Stomach (tissue), 4 donors: ENCODE results near the gene WRAP53.

Source experiments
- EP300 ChIP-seq: sonication (generic); formaldehyde crosslinking; IDR thresholded peaks from one replicate; pipeline ENCODE4 v1.6.1; 2017; ENCODE audit warnings: antibody characterized with exemption
- POLR2A ChIP-seq, 4 donors: fragments of 450-650 bp; IDR thresholded peaks; one replicate each; pipeline ENCODE4 v1.6.1; 2016; ENCODE audit warnings: antibody characterized with exemption in 4 of 4, control low read depth in 2 of 4, mild to moderate bottlenecking in 1 of 4, moderate library complexity in 1 of 4
- POLR2AphosphoS5 ChIP-seq, 3 donors: sonication (generic); formaldehyde crosslinking; IDR thresholded peaks; one replicate each; pipeline ENCODE4 v1.6.1; 2016; ENCODE audit warnings: antibody characterized with exemption in 3 of 3
- TF ChIP-seq, protein P1 (sequence below), 7 experiments: fragments of 450-650 bp in 4 of 7; fragments of 200-600 bp in 3 of 7; sonication (generic) in 3 of 7; IDR thresholded peaks; one replicate each; pipeline ENCODE4 v1.5.1; 2016 to 2019; ENCODE audit warnings: antibody characterized with exemption in 7 of 7, control low read depth in 2 of 7, mild to moderate bottlenecking in 1 of 7

- TF ChIP-seq, protein P1, sequence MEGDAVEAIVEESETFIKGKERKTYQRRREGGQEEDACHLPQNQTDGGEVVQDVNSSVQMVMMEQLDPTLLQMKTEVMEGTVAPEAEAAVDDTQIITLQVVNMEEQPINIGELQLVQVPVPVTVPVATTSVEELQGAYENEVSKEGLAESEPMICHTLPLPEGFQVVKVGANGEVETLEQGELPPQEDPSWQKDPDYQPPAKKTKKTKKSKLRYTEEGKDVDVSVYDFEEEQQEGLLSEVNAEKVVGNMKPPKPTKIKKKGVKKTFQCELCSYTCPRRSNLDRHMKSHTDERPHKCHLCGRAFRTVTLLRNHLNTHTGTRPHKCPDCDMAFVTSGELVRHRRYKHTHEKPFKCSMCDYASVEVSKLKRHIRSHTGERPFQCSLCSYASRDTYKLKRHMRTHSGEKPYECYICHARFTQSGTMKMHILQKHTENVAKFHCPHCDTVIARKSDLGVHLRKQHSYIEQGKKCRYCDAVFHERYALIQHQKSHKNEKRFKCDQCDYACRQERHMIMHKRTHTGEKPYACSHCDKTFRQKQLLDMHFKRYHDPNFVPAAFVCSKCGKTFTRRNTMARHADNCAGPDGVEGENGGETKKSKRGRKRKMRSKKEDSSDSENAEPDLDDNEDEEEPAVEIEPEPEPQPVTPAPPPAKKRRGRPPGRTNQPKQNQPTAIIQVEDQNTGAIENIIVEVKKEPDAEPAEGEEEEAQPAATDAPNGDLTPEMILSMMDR (IDR thresholded peaks at IDR 0.05), result no peak
- TF ChIP-seq POLR2A (IDR thresholded peaks at IDR 0.05) (no peak), EP300 (no peak), POLR2AphosphoS5 (IDR thresholded peaks at IDR 0.05) (no peak)
Observed at GRCh38 chr17:7710301-7710700, 22.0 kb downstream of the WRAP53 start.
